ENCODE measurements around the gene LARGE2.

The LARGE2 gene

DNA sequence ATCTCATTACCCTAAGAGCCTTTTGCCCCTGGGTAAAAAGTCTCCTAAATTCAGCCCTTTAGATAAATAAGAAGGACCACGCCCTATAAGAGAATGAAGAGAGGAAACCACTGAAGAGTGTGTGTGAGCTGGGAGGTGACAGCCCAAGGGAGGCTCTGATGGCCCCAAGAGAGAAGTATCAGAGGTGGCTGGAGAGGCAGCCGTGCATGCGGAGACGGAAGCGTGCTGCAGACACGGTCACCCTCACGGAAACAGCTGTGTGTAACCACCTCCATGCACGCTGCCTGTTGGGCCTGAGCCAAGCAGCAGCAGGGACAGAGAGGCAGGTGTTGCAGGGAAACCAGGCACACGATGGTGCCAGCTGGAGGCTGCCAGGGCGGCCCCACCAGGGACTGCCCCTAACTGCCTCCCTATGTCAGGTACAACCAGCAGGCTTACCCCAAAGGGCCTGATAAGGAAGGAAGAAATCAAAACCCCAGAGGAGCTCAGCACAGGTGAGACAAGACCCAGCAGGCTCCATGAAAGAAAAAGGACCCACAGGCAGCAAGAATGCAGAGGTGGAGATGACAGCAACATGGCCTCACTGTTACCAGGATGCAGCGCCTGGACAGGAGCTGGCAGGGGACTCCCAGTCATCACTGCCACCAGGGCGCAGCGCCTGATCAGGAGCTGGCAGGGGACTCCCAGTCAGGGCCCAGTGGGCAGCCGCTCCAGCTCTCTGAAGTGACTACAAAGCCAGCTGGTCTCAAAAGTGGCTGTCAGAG lies 7.8 kb downstream of the LARGE2 start:
- DNase-seq (ENCODE audit: low read depth): no peak

DNA sequence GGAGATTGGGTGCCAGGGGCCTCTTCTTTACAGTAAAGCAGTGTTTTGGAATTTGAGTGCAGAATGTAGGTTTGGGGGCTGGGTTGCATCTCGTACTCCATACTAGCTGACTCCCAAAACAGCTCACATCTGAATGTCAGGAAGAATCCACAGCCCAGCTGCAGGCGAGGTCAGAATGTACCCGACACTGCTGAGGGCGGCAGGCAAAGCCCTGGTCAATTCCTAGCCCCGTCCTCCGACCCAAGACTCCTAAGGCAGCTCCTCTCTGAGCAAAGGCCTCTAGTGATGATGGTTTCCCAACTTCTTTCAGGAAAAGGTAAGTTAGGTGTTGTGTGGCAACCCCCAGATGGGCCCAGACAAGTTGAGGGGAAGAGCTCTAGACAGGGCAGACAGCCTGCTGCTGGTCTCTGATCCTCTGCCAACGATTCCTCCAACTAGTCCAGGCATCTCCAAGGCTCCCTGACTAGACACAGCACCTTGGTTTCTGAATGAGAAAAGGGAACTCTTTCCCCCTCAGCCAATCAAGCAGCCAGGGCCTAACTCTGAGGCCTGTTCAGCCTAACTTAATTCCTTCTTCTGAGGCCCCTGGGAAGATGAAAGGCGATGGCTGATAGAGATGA lies 8.6 kb downstream of the LARGE2 start:
- no peak for DNase-seq (ENCODE audit: low read depth)

DNA sequence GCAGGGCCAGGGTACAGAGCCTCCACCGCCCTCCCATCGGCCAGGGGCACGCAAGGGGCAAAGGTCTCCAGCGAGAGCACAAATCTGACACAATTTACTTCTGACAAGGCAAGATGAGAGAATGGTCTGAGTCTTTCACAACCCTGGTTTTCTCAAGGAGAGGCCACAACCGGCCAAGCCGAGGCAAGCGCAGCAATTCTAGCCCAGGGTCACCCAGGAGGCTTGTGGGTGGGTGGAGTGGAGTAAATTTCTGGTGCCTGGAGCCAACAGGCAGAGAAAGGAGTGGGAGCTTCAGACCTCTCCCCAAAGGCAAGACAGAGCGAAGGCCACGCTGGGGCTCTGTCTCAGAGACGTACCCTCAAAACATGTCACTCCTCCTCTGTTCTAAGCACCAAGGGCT lies 9.3 kb downstream of the LARGE2 start:
- no peak for DNase-seq (ENCODE audit: low read depth)

DNA sequence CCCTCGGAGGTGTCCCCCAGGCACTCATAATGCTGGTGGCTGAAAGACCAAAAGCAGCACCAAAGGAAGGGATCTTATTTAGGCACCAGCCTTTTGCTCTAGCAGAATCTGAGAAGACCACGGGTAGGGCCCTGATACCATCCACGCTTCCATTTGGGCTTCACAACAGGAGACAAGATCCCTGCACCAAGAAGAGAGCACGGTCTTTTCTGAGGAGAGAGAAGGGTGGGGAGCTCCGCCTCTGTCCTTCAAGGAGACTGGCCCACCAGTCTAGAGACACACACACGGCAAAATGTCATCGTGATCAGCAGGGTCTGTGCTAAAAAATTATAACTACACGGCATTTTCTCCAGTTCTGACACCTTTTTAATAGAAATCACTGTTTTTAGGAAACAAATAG lies 9.8 kb downstream of the LARGE2 start:
- no peak for DNase-seq (ENCODE audit: low read depth)

GRCh38 chr11:45933131-45933831 lies 10.8 kb downstream of the LARGE2 start:
- no peak for DNase-seq (ENCODE audit: low read depth)

DNA sequence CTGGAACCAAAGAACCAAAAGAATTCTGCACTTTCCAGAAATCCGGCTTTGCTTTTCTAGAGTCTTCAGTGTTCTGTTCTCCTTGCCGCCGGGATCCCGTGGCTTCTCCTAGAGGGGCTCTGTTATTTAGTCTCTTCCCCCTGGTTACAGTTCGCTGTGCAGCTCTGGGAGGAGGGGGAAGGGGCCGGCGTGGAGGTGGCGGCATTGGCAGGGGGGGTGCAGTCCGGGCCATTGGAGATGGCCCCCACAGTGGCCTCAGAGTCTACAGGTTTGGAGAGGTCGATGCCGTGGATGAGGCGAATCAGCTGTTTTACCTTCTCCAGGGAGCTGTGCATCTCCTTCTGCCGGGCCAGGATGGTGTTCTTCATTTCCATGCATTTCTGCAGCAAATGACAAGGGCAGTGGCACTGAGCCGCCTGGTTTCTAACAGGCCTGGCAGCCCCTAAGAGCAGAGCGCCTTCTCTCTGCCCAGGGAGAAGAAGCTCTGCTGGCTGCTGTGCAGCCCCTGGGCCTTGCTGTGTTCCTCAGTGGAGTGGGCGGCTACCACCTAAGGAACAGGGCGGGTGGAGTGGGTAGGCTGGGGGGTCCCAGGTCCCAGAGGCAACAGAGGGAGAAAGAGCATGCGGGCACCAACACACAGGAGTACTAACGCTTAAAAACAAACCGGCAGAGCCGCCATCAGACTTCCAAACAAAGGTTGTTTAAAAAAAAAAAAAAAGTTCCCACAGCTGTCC lies 11.6 kb downstream of the LARGE2 start:
- DNase-seq (ENCODE audit: low read depth): no peak

- no peak for DNase-seq (ENCODE audit: low read depth)
These were observed 12.3 kb downstream of the LARGE2 start for GRCh38 chr11:45934580-45935318.

DNA sequence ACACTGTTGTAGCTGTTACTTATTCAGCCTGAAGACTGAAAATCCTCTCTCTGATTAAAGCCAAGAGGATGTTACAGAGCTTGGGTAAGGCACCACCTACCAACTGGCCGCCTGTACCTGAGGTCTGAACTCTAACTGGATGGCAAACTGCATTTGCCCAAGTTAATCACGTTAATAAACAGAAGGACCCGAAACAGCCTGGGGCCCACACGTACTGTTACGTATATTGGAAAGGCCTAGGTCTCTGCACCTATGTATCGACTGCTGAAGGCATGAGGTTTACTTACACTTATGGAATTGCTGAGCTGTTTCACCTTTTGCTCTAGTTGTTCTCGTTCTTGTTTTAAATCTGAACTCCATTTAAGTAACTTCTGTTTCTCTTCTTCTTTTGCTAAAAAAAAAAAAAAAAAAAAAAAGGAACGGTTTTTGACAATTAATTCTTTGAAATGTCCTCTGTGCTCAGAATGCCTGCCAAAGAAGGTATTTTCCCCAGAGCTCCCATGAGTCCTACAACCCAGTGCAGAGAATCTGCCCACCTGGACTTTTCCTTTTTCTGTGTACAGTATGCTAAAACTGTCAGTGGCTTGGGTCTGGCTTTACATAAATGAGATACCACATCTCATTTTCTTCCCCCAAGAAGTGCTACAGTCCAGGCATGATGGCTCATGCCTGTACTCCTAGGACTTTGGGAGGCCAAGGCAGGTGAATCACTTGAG lies 13.1 kb downstream of the LARGE2 start:
- DNase-seq (ENCODE audit: low read depth): no peak

DNA sequence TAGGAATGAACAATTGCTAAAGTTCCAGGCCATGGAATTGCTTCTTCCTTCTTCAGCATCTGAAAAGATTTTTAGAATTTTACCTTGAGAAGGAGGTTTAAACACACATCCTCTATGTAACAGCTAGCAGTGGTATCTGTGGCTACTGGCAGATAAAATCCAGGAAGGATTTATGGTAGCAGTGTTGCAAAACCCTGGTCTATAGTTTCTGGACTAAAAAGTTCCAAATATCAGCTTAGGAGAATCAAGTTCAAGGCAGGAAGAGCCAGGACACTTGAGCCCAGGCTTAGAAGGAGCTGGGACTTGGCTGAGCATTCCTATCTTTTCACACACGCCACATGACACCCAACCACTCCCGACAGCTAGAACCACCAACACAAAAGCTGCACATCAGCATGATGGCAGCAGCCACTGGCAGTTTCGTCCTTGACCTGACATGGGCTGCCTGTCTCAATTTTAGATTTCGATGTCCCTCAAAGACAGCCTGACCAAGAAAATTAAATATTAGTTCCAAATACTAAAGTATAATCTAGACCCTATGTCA lies 14.1 kb downstream of the LARGE2 start:
- no peak for DNase-seq (ENCODE audit: low read depth)

DNA sequence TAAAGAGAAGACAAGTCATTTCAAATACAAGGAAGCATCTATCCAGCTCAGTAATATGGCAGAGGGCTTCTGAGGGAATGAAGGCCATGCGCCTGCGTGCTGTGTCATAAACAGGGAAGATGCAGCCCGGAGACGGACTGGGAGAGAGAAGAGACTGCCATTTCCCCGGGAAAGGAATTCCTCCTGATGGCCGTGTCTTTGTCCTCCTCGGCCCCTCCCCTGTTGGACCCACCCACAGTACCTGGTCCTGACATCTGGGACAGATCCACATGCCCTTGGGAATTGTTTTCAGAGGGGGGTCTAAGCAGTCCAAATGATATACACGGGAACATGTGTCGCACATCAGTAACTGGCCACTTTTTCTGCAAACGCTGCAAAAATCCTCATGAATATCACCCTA lies 15.5 kb downstream of the LARGE2 start:
- no peak for DNase-seq (ENCODE audit: low read depth)

DNA sequence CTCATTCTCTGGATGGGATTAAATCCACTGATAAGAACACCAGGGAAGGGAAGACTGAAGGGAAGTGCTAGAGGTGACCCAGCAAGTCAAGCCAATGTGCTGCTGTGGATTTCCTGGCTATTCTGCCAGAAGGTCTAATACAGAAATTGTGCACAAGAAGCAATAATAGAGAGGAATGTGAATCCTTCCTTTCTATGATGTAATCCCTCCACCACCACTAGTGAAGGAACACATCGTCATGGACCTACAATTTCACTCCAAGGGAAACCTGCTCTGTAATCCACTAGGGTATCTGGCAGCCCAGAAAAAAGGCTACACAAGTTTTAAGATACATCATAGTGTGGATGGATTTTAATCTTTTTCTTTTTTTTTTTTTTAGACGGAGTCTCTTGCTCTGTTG lies 17.4 kb downstream of the LARGE2 start:
- DNase-seq (ENCODE audit: low read depth): no peak

GRCh38 chr11:45941285-45941684 lies 18.8 kb downstream of the LARGE2 start:
- no peak for DNase-seq (ENCODE audit: low read depth)

- DNase-seq (ENCODE audit: low read depth): no peak
These were observed 19.9 kb downstream of the LARGE2 start for GRCh38 chr11:45942381-45942780.

GRCh38 chr11:45945397-45945999 lies 23.0 kb downstream of the LARGE2 start:
- no peak for DNase-seq (ENCODE audit: low read depth)

DNA sequence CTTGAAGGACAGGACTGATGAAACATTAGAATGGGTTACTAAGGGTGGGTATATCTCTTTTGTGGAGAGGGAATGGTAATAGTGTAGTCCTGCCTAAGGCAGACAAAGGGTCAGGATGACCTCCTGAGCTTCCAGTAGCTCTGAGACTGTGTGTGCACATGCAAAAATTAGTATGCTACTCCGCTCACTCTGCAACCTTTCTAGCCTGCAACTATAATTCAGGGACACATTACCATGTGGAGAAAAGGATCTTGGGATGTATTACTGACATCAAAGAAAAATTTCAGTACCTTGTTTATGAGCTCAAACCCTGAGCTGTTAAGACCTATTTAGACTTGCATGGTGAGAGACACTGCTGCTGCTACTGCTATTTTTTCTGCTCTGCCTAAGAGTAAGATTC lies 25.4 kb downstream of the LARGE2 start:
- no peak for DNase-seq (ENCODE audit: low read depth)

- DNase-seq (ENCODE audit: low read depth): no peak
These were observed 25.9 kb downstream of the LARGE2 start for GRCh38 chr11:45948356-45948755.

DNA sequence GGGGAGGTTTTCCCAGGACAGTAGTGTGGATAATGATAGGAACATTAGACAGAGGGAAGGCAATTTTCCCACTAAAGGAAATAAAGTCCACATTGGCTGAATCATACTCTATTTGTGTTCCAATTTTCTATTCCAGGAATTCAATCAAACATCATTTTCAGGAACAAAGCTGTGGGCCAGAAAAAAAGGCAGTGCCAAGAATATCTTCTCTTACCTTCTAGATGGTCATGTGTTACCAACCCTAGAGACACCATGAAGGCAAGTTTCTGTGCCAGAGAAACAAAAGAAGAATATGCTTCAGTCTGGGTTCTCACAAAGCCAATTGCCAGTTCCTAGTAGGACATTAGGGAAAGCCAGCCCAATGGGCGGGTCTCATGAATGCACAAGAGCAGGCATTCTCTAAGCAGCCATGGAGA lies 27.5 kb downstream of the LARGE2 start:
- no peak for DNase-seq (ENCODE audit: low read depth)

DNA sequence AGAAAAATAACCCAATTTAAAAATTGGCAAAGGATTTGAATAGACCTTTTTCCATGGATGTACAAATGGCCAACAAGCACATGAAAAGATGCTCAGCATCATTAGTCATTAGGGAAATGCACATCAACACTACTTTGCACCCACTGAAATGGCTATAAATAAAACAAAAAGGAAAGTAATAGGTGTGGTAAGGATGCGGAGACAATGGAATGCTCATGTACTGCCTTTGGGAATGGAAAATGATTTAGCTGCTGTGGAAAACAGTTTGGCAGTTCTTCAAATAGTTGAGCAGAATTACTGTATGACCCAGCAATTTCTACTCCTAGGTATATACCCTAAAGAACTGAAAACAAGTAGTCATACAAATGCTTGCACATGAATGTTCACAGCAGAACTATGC lies 37.4 kb downstream of the LARGE2 start:
- no peak for DNase-seq (ENCODE audit: low read depth)

GRCh38 chr11:45960387-45961095 lies 38.1 kb downstream of the LARGE2 start:
- DNase-seq (ENCODE audit: low read depth): no peak

- DNase-seq (ENCODE audit: low read depth): no peak
These were observed 39.3 kb downstream of the LARGE2 start for GRCh38 chr11:45961751-45962240.

All from activated T-helper 9 cell treated with anti-CD3 and anti-CD28 coated beads, Interleukin-2, amount 50 U/mL, for 16 hours (primary cell).